Omental fat pad (tissue), 4 donors: ENCODE data around the gene NRN1L. TPM values are rescaled to one million over a fixed set of nuclear protein-coding genes. Genes with fewer than 3 reads are reported as not detected.
A peak's percentile ranks its signal among the peaks of the same experiment; 100 is the strongest.

ENCODE experiments used
- ATAC-seq: fragments of 150-250 bp; one replicate; pipeline ENCODE4 v1.9.1; 2016; ENCODE audit warnings: mild to moderate bottlenecking, moderate library complexity; ENCODE audit not compliant: low FRiP score
- DNase-seq: peaks from one replicate; pipeline ENCODE4 v3.0.0-alpha.2; 2019; ENCODE audit warnings: low spot score
- CTCF ChIP-seq, 3 donors: fragments of 450-650 bp; IDR thresholded peaks; one replicate each; pipeline ENCODE4 v1.5.1; 2016 to 2017; ENCODE audit warnings: antibody characterized with exemption in 3 of 3, mild to moderate bottlenecking in 3 of 3, moderate library complexity in 2 of 3
- total RNA-seq, 4 donors: library from RNA; depleted of rRNA; stranded (reverse); fragments of >200 nt; gene quantifications; one replicate each; pipeline ENCODE4 v1.1.0, GENCODE V29; 2016

NRN1L gene
- total RNA-seq, 4 donors from 2014 or later = 3.0 to 5.5 TPM; not detected in 2

GRCh38 chr16:67927131-67927941 lies 42.7 kb downstream of the NRN1L start:
- TF ChIP-seq CTCF (IDR thresholded peaks at IDR 0.05) = no peak
- ATAC-seq = no peak
- DNase-seq = no peak

- no peak for TF ChIP-seq CTCF (IDR thresholded peaks at IDR 0.05)
Observed at GRCh38 chr16:67928147-67928546, 43.5 kb downstream of the NRN1L start.

GRCh38 chr16:67928561-67929364 lies 44.1 kb downstream of the NRN1L start:
- TF ChIP-seq CTCF (IDR thresholded peaks at IDR 0.05) = peak in 1 of 3 donors; percentile 71
- ATAC-seq (peak; percentile 46), DNase-seq (peak; percentile 56)

More at GRCh38 chr16:67928147-67928546, 43.5 kb downstream of the NRN1L start:
- DNase-seq = no peak
- no peak for ATAC-seq

GRCh38 chr16:67930191-67930590 lies 45.5 kb downstream of the NRN1L start:
- no peak for TF ChIP-seq CTCF (IDR thresholded peaks at IDR 0.05)
- ATAC-seq (no peak), DNase-seq (no peak)

- DNase-seq (no peak), ATAC-seq (no peak)
- no peak for TF ChIP-seq CTCF (IDR thresholded peaks at IDR 0.05)
Observed at GRCh38 chr16:67930678-67931211, 46.1 kb downstream of the NRN1L start.

GRCh38 chr16:67931712-67932461 lies 47.2 kb downstream of the NRN1L start, which contains the start of gene CTRL:
TSS of gene CTRL (minus strand) at chr16:67931862. CDS start at chr16:67931852, 10 bp downstream.
- ATAC-seq = no peak
- DNase-seq = no peak
- no peak for TF ChIP-seq CTCF (IDR thresholded peaks at IDR 0.05)
